Measurements from ENCODE around the gene BRD1.

The BRD1 gene

DNA sequence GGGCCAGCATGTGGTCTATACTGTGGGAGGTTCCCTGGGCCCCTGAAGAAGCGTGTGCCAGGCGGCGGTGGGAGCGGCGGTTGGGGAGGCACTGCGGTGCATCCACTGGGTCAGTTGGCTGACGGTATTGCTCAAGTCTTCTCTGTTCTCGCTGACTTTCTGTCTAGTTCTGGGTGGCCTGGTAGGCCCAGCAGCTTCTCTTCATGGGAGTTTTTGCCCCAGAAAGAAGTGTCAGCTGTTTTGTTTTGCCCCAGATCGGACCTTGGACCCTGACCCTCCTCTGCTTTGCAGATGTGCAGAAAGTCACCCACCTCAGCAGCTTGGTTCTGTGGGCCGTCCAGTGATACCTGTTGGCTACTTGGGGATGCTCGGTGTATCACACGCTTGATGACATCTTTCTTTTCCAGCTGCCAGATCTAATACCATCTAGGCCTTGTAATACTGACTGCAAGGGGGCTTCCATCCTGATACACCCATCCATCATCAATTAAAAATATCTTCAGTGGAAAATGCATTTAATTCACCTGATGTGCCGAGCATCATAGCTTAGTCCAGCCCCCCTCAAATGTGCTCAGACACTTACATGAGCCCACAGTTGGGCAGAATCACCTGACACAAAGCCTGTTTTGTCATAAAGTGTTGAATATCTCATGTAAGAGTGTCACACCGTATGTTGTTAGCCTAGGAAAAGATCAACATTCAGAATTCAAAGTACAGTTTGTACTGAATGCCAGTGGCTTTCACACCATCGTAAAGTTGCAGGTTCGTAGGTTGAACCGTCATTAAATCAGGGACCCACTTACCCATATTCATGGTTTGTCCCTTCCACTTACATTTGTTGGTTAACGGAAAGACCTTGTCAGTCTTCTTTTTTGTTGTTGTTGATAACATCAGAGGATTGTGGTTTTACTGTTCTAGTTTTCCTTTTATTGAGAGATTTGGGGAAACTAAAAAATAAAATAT lies 39.9 kb upstream of the BRD1 start:
- H3K27ac ChIP-seq (ENCODE audit: low read depth, low read length), result no peak overlapping the region
- TF ChIP-seq EZH2phosphoT487 (IDR thresholded peaks at IDR 0.05; ENCODE audit: borderline replicate concordance, low read length) (no peak), CTCF (IDR thresholded peaks at IDR 0.05; ENCODE audit: low read depth, low read length, poor library complexity, severe bottlenecking) (no peak)
- H3K4me3 ChIP-seq (ENCODE audit: low read length), result no peak overlapping the region
- no peak overlapping the region for H3K4me2 ChIP-seq (ENCODE audit: low read length)
- H3K9me2 ChIP-seq (replicated peaks; ENCODE audit: control insufficient read depth, low read length), result no peaks in the 10 kb centered on the region
- H3K27me3 ChIP-seq (ENCODE audit: control insufficient read depth, low read length), result no peaks in the 10 kb centered on the region
- no peaks in the 10 kb centered on the region for H3K9me3 ChIP-seq (ENCODE audit: control insufficient read depth, insufficient read depth, low read length)
- H3K79me2 ChIP-seq (ENCODE audit: control insufficient read depth, low read length), result peaks cover 99% of the 10 kb centered on the region
- 0 out of 2 replicates have a peak, but pooled peaks cover 4% of the 10 kb centered on the region for H3F3A ChIP-seq (ENCODE audit: control insufficient read depth, insufficient read depth)
- peaks cover 9% of the 10 kb centered on the region; the same call in 1 of the 2 replicates for H4K20me1 ChIP-seq (ENCODE audit: control insufficient read depth, insufficient read depth, low read depth, low read length)
- H3K4me1 ChIP-seq (ENCODE audit: control insufficient read depth, low read length), result no peaks in the 10 kb centered on the region
- peaks cover 34% of the 10 kb centered on the region for H3K36me3 ChIP-seq (ENCODE audit: control insufficient read depth, low read length)

- Histone ChIP-seq H3K4me3 (ENCODE audit: low read length) (no peak overlapping the region), H3K9me2 (replicated peaks; ENCODE audit: control insufficient read depth, low read length) (no peaks in the 10 kb centered on the region), H3K9me3 (ENCODE audit: control insufficient read depth, insufficient read depth, low read length) (no peaks in the 10 kb centered on the region), H3K27ac (ENCODE audit: low read depth, low read length) (no peak overlapping the region), H3K79me2 (ENCODE audit: control insufficient read depth, low read length) (peaks cover 99% of the 10 kb centered on the region), H3K36me3 (ENCODE audit: control insufficient read depth, low read length) (peaks cover 34% of the 10 kb centered on the region), H3K4me2 (ENCODE audit: low read length) (no peak overlapping the region), H3K27me3 (ENCODE audit: control insufficient read depth, low read length) (no peaks in the 10 kb centered on the region), H3K4me1 (ENCODE audit: control insufficient read depth, low read length) (no peaks in the 10 kb centered on the region), H3F3A (ENCODE audit: control insufficient read depth, insufficient read depth) (0 out of 2 replicates have a peak, but pooled peaks cover 4% of the 10 kb centered on the region), H4K20me1 (ENCODE audit: control insufficient read depth, insufficient read depth, low read depth, low read length) (peaks cover 9% of the 10 kb centered on the region; the same call in 1 of the 2 replicates)
- TF ChIP-seq EZH2phosphoT487 (IDR thresholded peaks at IDR 0.05; ENCODE audit: borderline replicate concordance, low read length), result no peak
- TF ChIP-seq CTCF (IDR thresholded peaks at IDR 0.05; ENCODE audit: low read depth, low read length, poor library complexity, severe bottlenecking), result no peak
These were observed 39.0 kb upstream of the BRD1 start for GRCh38 chr22:49866646-49867045.

DNA sequence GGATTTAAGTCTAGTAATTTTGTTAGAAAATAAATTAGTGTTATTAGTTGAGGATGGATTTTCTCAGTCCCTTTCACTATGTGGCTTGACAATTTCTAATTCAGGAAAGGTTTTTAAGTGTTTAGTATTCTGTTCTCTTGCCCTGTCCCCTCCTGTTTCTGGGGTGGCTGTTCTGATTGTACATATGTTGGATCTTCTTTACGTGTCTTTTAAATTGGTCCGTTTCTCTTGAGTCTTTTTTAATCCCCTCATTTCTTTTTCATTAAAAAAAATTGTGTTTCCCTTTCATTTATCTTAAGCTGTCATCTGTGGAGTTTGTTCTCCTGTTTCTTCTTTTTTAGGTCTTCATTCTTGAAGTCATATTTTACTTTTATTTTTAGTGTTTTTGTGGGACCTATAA lies 38.5 kb upstream of the BRD1 start:
- peaks cover 34% of the 10 kb centered on the region for H3K36me3 ChIP-seq (ENCODE audit: control insufficient read depth, low read length)
- no peak overlapping the region for H3K27ac ChIP-seq (ENCODE audit: low read depth, low read length)
- no peaks in the 10 kb centered on the region for H3K9me3 ChIP-seq (ENCODE audit: control insufficient read depth, insufficient read depth, low read length)
- H3K4me3 ChIP-seq (ENCODE audit: low read length), result no peak overlapping the region
- H4K20me1 ChIP-seq (ENCODE audit: control insufficient read depth, insufficient read depth, low read depth, low read length), result peaks cover 9% of the 10 kb centered on the region; the same call in 1 of the 2 replicates
- H3K79me2 ChIP-seq (ENCODE audit: control insufficient read depth, low read length), result peaks cover 100% of the 10 kb centered on the region
- H3K27me3 ChIP-seq (ENCODE audit: control insufficient read depth, low read length), result no peaks in the 10 kb centered on the region
- no peak overlapping the region for H3K4me2 ChIP-seq (ENCODE audit: low read length)
- no peaks in the 10 kb centered on the region for H3K4me1 ChIP-seq (ENCODE audit: control insufficient read depth, low read length)
- no peaks in the 10 kb centered on the region for H3K9me2 ChIP-seq (replicated peaks; ENCODE audit: control insufficient read depth, low read length)
- 0 out of 2 replicates have a peak, but pooled peaks cover 4% of the 10 kb centered on the region for H3F3A ChIP-seq (ENCODE audit: control insufficient read depth, insufficient read depth)
- TF ChIP-seq CTCF (IDR thresholded peaks at IDR 0.05; ENCODE audit: low read depth, low read length, poor library complexity, severe bottlenecking), result no peak
- TF ChIP-seq EZH2phosphoT487 (IDR thresholded peaks at IDR 0.05; ENCODE audit: borderline replicate concordance, low read length), result no peak

Measured in DOHH2 (cell line).